SK-N-SH treated with all-trans-retinoic acid at 6 μM for 48 hours (cell line): ENCODE measurements around the gene NINJ2.

Experiments
- ATAC-seq: fragments of 200-7000 bp; cut with Tn5 transposase; 3 replicates; pipeline ENCODE4 v1.9.1; 2020; ENCODE audit warnings: mild to moderate bottlenecking, moderate library complexity
- ARNTL ChIP-seq: fragments of 450-650 bp; formaldehyde crosslinking; IDR thresholded peaks from 2 replicates; pipeline ENCODE4 v1.5.0; 2020; ENCODE audit warnings: low read depth, mild to moderate bottlenecking, moderate library complexity, borderline replicate concordance
- BACH2 ChIP-seq: fragments of 250-450 bp; sonication (Bioruptor Pico); IDR thresholded peaks from 2 replicates; pipeline ENCODE4 v1.9.0; 2021; ENCODE audit warnings: mild to moderate bottlenecking, borderline replicate concordance
- ESRRG ChIP-seq: fragments of 250-450 bp; sonication (Bioruptor Pico); IDR thresholded peaks from 2 replicates; pipeline ENCODE4 v1.6.1; 2021; ENCODE audit warnings: mild to moderate bottlenecking
- ISL1 ChIP-seq: fragments of 250-450 bp; sonication (Bioruptor Pico); IDR thresholded peaks from 2 replicates; pipeline ENCODE4 v2.1.2; 2022; ENCODE audit warnings: mild to moderate bottlenecking, moderate library complexity
- OSR1 ChIP-seq: fragments of 250-450 bp; sonication (Bioruptor Pico); IDR thresholded peaks from 2 replicates; pipeline ENCODE4 v1.8.0; 2022; ENCODE audit warnings: moderate library complexity, mild to moderate bottlenecking, inconsistent platforms
- RARB ChIP-seq: fragments of 250-450 bp; sonication (Bioruptor Pico); IDR thresholded peaks from 2 replicates; pipeline ENCODE4 v1.8.0; 2021; ENCODE audit warnings: mild to moderate bottlenecking, moderate library complexity
- SNAI2 ChIP-seq: fragments of 250-450 bp; sonication (Bioruptor Pico); IDR thresholded peaks from 2 replicates; pipeline ENCODE4 v1.5.0; 2020; ENCODE audit warnings: mild to moderate bottlenecking, moderate library complexity
- TCF4 ChIP-seq: fragments of 250-450 bp; sonication (Bioruptor Pico); IDR thresholded peaks from 2 replicates; pipeline ENCODE4 v1.8.0; 2021; ENCODE audit warnings: mild to moderate bottlenecking, moderate library complexity, borderline replicate concordance
- TOX ChIP-seq: fragments of 250-450 bp; sonication (Bioruptor Pico); IDR thresholded peaks from 2 replicates; pipeline ENCODE4 v1.8.0; 2021; ENCODE audit warnings: mild to moderate bottlenecking, moderate library complexity, borderline replicate concordance
- ZC3H10 ChIP-seq: fragments of 250-450 bp; sonication (Bioruptor Pico); IDR thresholded peaks from 2 replicates; pipeline ENCODE4 v1.5.1; 2021; ENCODE audit warnings: mild to moderate bottlenecking, moderate library complexity
- ZFP3 ChIP-seq: fragments of 250-450 bp; sonication (Bioruptor Pico); IDR thresholded peaks from 2 replicates; pipeline ENCODE4 v1.5.0; 2020; ENCODE audit warnings: mild to moderate bottlenecking, moderate library complexity
- ZFP30 ChIP-seq: fragments of 450-650 bp; formaldehyde crosslinking; IDR thresholded peaks from 2 replicates; pipeline ENCODE4 v1.5.0; 2022; ENCODE audit warnings: mild to moderate bottlenecking, moderate library complexity
- ZNF565 ChIP-seq: fragments of 450-650 bp; formaldehyde crosslinking; conservative IDR thresholded peaks from 2 replicates; pipeline ENCODE4 v1.5.0; 2020; ENCODE audit warnings: low read depth, mild to moderate bottlenecking, moderate library complexity
- ZNF70 ChIP-seq: fragments of 450-650 bp; formaldehyde crosslinking; IDR thresholded peaks from 2 replicates; pipeline ENCODE4 v1.5.0; 2020; ENCODE audit warnings: mild to moderate bottlenecking, moderate library complexity
- TF ChIP-seq, protein P1 (sequence below): fragments of 250-450 bp; sonication (Bioruptor Pico); IDR thresholded peaks from 2 replicates; pipeline ENCODE4 v1.8.0; 2021; ENCODE audit warnings: low read depth, mild to moderate bottlenecking, moderate library complexity, borderline replicate concordance
- TF ChIP-seq, protein P2 (sequence below): fragments of 250-450 bp; sonication (Bioruptor Pico); IDR thresholded peaks from 2 replicates; pipeline ENCODE4 v1.8.0; 2020; ENCODE audit warnings: mild to moderate bottlenecking, moderate library complexity, borderline replicate concordance
- TF ChIP-seq, protein P3 (sequence below): fragments of 250-450 bp; sonication (Bioruptor Pico); IDR thresholded peaks from 2 replicates; pipeline ENCODE4 v1.5.1; 2020; ENCODE audit warnings: low read depth, mild to moderate bottlenecking, moderate library complexity
- TF ChIP-seq, protein P4 (sequence below): fragments of 250-450 bp; sonication (Bioruptor Pico); IDR thresholded peaks from 2 replicates; pipeline ENCODE4 v1.5.1; 2021; ENCODE audit warnings: mild to moderate bottlenecking, moderate library complexity

Gene NINJ2

DNA sequence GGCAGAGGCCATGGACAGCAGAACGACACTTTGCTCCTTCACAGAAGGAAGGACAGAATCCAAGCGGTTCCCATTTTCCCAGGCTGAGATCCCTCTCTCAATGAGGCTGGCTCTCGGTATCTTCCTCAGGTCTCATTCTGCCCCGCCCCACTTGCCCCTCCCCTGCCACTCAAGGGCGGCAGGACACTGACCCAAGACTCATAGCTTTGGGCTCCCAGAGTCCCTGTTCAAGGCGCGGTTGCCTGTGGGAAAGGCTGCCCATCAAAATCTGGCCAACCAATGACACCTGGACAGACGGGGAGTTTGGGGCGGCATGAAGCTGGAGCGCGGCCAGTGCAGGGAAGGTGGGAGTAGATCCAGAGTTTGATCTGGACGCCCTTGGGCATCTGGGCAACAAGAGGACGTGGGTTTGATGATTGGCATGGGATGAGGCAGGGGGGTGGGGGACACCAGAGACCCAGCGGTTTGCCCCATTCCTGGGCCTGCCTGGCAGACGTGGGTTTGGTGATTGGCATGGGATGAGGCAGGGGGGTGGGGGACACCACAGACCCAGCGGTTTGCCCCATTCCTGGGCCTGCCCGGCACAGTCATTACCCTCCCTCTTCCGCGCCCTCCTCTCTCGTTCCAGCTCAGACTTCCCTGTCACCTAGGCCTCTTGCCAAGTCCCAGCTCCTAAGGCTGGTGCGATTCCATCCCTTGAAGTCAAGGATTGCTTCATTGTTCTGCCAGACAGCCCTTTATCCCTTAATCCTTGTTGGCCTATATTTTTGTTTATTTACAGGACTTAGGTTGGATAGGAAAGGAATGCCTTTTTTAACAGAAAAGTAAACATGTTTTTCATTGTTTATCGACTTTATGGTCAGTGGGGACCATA, 92.1 kb downstream of the NINJ2 start:
- ATAC-seq = peak; percentile 14
- TF ChIP-seq ZC3H10 (CRISPR knock-in tag) = no peak
- TF ChIP-seq ZFP3 (CRISPR knock-in tag) = no peak

DNA sequence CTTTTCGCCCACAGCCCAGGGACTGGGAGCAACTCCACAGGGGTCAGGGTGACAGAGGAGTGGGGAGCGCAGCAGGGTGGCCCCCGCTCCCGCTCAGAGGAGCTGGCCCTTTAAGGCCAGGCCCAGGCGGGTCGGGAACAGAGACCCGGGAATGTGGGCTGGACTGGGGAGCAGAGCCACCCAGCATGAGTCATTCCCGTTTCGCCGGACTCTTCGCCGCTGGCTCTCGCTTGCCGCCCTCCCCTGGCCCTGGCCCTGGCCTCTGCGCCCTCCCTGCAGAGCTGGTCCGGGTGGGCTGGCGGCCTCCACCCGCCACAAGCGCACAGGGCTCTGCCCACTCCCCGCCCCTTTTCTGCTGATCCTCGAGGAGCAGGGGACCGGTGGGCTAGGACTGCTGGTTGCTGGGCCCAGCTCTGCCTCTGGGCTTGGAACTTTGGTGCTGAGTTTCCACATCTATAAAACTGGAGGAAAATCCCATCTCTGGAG, 92.8 kb downstream of the NINJ2 start:
- TF ChIP-seq OSR1 (CRISPR knock-in tag) (no peak), ZFP30 (no peak), TCF4 (CRISPR knock-in tag) (no peak)
- TF ChIP-seq, protein P1, sequence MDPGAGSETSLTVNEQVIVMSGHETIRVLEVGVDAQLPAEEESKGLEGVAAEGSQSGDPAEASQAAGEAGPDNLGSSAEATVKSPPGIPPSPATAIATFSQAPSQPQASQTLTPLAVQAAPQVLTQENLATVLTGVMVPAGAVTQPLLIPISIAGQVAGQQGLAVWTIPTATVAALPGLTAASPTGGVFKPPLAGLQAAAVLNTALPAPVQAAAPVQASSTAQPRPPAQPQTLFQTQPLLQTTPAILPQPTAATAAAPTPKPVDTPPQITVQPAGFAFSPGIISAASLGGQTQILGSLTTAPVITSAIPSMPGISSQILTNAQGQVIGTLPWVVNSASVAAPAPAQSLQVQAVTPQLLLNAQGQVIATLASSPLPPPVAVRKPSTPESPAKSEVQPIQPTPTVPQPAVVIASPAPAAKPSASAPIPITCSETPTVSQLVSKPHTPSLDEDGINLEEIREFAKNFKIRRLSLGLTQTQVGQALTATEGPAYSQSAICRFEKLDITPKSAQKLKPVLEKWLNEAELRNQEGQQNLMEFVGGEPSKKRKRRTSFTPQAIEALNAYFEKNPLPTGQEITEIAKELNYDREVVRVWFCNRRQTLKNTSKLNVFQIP (CRISPR knock-in tag) = no peak
- TF ChIP-seq, protein P2, sequence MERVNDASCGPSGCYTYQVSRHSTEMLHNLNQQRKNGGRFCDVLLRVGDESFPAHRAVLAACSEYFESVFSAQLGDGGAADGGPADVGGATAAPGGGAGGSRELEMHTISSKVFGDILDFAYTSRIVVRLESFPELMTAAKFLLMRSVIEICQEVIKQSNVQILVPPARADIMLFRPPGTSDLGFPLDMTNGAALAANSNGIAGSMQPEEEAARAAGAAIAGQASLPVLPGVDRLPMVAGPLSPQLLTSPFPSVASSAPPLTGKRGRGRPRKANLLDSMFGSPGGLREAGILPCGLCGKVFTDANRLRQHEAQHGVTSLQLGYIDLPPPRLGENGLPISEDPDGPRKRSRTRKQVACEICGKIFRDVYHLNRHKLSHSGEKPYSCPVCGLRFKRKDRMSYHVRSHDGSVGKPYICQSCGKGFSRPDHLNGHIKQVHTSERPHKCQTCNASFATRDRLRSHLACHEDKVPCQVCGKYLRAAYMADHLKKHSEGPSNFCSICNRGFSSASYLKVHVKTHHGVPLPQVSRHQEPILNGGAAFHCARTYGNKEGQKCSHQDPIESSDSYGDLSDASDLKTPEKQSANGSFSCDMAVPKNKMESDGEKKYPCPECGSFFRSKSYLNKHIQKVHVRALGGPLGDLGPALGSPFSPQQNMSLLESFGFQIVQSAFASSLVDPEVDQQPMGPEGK (CRISPR knock-in tag) = 0 out of 2 replicates have a peak, but pooled peaks have one; percentile 7
- ATAC-seq = peak; percentile 89

DNA sequence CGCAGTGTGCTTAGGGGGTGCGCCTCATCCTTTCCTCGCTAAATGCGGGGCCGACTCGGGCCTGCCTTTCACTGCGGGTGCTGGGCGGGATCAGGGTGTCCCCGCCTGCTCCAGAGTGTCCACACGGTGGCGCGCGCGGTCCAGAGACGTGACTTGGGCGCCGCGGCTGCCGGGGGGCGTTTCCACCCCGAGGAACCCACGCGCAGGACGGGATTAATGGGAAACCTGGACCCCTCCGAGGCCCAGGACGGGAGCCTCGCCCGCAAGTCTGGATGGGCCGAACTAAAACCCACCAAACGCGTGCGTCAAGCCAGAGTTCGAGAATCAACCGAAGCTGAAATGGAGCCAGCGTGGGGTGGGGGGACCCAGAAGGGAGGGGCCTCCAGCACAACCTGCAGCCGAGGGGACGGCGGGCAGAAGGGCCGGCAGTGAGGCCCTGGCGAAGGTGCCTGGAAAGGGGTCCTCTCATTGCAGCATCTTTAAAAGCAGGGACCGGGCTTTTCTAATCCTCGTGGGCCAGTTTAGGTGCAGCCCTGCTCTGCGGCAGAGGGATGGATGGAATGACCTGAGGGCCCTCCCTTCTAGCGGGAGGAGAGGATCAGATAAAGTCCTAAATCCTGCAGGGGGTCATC, 93.3 kb downstream of the NINJ2 start:
- peak; percentile 88 for ATAC-seq

DNA sequence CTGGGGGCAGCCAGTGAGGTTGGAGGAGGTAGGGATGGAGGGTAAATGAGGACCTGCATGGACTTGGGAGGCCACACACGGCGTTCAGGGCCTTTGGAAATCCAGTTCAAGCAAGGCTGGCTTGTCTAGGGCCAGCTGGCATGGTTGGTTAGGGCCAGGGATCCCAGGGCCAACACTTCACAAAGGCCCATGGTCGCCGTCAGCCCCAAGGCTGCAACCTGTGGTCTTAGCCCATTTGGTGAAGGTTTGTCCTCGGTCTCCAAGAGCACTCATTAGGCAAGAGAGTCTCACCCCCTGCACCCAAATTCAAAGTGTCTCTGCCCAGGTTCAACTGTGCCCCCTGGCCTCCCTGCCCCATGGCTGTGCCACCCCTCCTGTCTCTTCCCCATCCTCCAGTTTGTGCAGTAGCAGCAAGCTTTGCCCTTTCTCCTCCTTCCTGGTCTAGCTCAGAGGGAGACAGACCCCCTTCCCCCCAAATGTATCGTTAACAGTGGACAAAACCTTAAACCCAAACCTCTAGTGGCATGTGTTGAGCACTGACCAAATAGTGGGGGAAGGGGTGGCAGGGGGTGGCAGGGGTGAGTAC, 94.1 kb downstream of the NINJ2 start:
- TF ChIP-seq BACH2 = no peak
- TF ChIP-seq, protein P3, sequence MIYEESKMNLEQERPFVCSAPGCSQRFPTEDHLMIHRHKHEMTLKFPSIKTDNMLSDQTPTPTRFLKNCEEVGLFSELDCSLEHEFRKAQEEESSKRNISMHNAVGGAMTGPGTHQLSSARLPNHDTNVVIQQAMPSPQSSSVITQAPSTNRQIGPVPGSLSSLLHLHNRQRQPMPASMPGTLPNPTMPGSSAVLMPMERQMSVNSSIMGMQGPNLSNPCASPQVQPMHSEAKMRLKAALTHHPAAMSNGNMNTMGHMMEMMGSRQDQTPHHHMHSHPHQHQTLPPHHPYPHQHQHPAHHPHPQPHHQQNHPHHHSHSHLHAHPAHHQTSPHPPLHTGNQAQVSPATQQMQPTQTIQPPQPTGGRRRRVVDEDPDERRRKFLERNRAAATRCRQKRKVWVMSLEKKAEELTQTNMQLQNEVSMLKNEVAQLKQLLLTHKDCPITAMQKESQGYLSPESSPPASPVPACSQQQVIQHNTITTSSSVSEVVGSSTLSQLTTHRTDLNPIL = no peak
- no peak for TF ChIP-seq SNAI2
- TF ChIP-seq ARNTL = no peak
- no peak for TF ChIP-seq ISL1
- TF ChIP-seq ZC3H10 (CRISPR knock-in tag) = no peak
- no peak for TF ChIP-seq ZFP3 (CRISPR knock-in tag)
- no peak for TF ChIP-seq ZFP30
- no peak for TF ChIP-seq TOX (CRISPR knock-in tag)
- no peak for ATAC-seq

More for the DNA sequence above, 93.3 kb downstream of the NINJ2 start:
- TF ChIP-seq RARB (no peak), ESRRG (CRISPR knock-in tag) (no peak), ZNF565 (CRISPR knock-in tag) (no peak), ISL1 (no peak), TOX (CRISPR knock-in tag) (no peak), ZNF70 (CRISPR knock-in tag) (no peak), TCF4 (CRISPR knock-in tag) (no peak), BACH2 (no peak)
- TF ChIP-seq, protein P2 (CRISPR knock-in tag) = no peak
- TF ChIP-seq, protein P3 = no peak
- TF ChIP-seq, protein P4, sequence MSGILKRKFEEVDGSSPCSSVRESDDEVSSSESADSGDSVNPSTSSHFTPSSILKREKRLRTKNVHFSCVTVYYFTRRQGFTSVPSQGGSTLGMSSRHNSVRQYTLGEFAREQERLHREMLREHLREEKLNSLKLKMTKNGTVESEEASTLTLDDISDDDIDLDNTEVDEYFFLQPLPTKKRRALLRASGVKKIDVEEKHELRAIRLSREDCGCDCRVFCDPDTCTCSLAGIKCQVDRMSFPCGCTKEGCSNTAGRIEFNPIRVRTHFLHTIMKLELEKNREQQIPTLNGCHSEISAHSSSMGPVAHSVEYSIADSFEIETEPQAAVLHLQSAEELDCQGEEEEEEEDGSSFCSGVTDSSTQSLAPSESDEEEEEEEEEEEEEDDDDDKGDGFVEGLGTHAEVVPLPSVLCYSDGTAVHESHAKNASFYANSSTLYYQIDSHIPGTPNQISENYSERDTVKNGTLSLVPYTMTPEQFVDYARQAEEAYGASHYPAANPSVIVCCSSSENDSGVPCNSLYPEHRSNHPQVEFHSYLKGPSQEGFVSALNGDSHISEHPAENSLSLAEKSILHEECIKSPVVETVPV (CRISPR knock-in tag) = no peak
